K562 (cell line): ENCODE data around the gene ENDOV. TPM values are rescaled to one million over a fixed set of nuclear protein-coding genes. Genes with fewer than 3 reads are reported as not detected.

Experiments used
- ATAC-seq: fragments of 200-7000 bp; cut with Tn5 transposase; 3 replicates; pipeline ENCODE4 v1.9.1; 2020; ENCODE audit warnings: moderate library complexity
- BruUV-seq: library from RNA; stranded (reverse); fragments of 400-500 nt; replicated peaks from 2 replicates; lab custom pipeline; 2021; lab: Mats Ljungman, UMichigan
- CTCF ChIA-PET: fragments of 300-600 bp; formaldehyde crosslinking; extraction: SDS; loops from one replicate; lab custom pipeline; 2021; ENCODE audit warnings: low intra/inter-chr PET ratio; lab: Yijun Ruan, JAX
- POLR2A ChIA-PET: fragments of 300-600, 350-650 bp; sonication (Branson Sonifier 250); formaldehyde crosslinking; extraction: SDS; loops from one replicate; lab custom pipeline; 2021; ENCODE audit warnings: antibody characterized with exemption, inconsistent platforms; lab: Yijun Ruan, JAX
- DNase-seq, 4 experiments: peaks; one replicate each; pipeline versions ENCODE4 v3.0.0 to v3.0.0-alpha.2; 2011 to 2018; ENCODE audit warnings: low spot score in 3 of 4, mixed read lengths in 3 of 4; ENCODE audit errors: extremely low read depth in 1 of 4
- FAIRE-seq: peaks from 2 replicates; lab custom pipeline; 2011; peaks lifted over from hg19 to GRCh38; lab: Jason Lieb, UNC
- H2AFZ ChIP-seq: 2 replicates; pipeline ENCODE4 v1.6.0; 2011; ENCODE audit warnings: low read depth, low read length, control low read depth, inconsistent platforms
- H3K27ac ChIP-seq: fragments of 200-600 bp; 3 replicates; pipeline ENCODE4 v1.8.0; 2011; ENCODE audit warnings: low read depth, mild to moderate bottlenecking, control low read depth, inconsistent platforms, low read length, moderate library complexity, mixed read lengths; ENCODE audit errors: extremely low read depth
- H3K27me3 ChIP-seq, 2 experiments: fragments of 300-600 bp in 1 of 2; 2 replicates in 1 of 2; 3 replicates in 1 of 2; pipeline versions ENCODE4 v1.6.0 to v1.8.0; 2011; ENCODE audit warnings: inconsistent platforms in 2 of 2, low read length in 2 of 2, mild to moderate bottlenecking in 1 of 2, mixed read lengths in 1 of 2, moderate library complexity in 1 of 2; ENCODE audit not compliant: control insufficient read depth in 2 of 2, insufficient read depth in 2 of 2
- H3K36me3 ChIP-seq: fragments of 300-600 bp; 3 replicates; pipeline ENCODE4 v1.8.0; 2011; ENCODE audit warnings: mild to moderate bottlenecking, low read length, inconsistent platforms; ENCODE audit not compliant: control insufficient read depth, insufficient read depth
- H3K4me1 ChIP-seq, 2 experiments: fragments of 200-600 bp in 1 of 2; replicated peaks in 1 of 2; 2 replicates in 1 of 2; 3 replicates in 1 of 2; pipeline versions ENCODE4 v1.5.1 to v1.8.0; 2011; ENCODE audit warnings: inconsistent platforms in 2 of 2, low read length in 2 of 2, mild to moderate bottlenecking in 1 of 2, mixed read lengths in 1 of 2, moderate library complexity in 1 of 2; ENCODE audit not compliant: control insufficient read depth in 2 of 2, insufficient read depth in 2 of 2
- H3K4me2 ChIP-seq: 2 replicates; pipeline ENCODE4 v1.6.1; 2011; ENCODE audit warnings: low read length, control low read depth, inconsistent platforms, mixed read lengths; ENCODE audit not compliant: insufficient read depth
- H3K4me3 ChIP-seq: fragments of 200-600 bp; sonication (generic), shearing (Covaris generic); 2 replicates; pipeline ENCODE4 v1.5.1; 2016; ENCODE audit warnings: control low read depth, inconsistent platforms
- H3K79me2 ChIP-seq: fragments of 200-600 bp; 3 replicates; pipeline ENCODE4 v1.8.0; 2011; ENCODE audit warnings: low read length, inconsistent platforms; ENCODE audit not compliant: control insufficient read depth, insufficient read depth
- H3K9ac ChIP-seq, 2 experiments: 2 replicates each; pipeline versions ENCODE4 v1.6.0 to v1.6.1; 2011; ENCODE audit warnings: low read depth in 2 of 2, low read length in 2 of 2, control low read depth in 1 of 2, inconsistent platforms in 1 of 2, mild to moderate bottlenecking in 1 of 2, mixed read lengths in 1 of 2; ENCODE audit not compliant: insufficient read depth in 1 of 2
- H3K9me1 ChIP-seq: one replicate; pipeline ENCODE4 v1.6.0; 2011; ENCODE audit warnings: inconsistent platforms, mild to moderate bottlenecking, low read length, moderate library complexity; ENCODE audit not compliant: control insufficient read depth, insufficient read depth
- H3K9me3 ChIP-seq: replicated peaks from 2 replicates; pipeline ENCODE4 v1.5.1; 2011; ENCODE audit warnings: low read depth, low read length, inconsistent platforms; ENCODE audit not compliant: control insufficient read depth, insufficient read depth
- H4K20me1 ChIP-seq: replicated peaks from 2 replicates; pipeline ENCODE4 v1.6.1; 2011; ENCODE audit warnings: low read length, inconsistent platforms, mixed read lengths; ENCODE audit not compliant: control insufficient read depth, insufficient read depth
- ERF ChIP-seq: fragments of 450-650 bp; formaldehyde crosslinking; IDR thresholded peaks from 2 replicates; pipeline ENCODE4 v1.4.0; 2020; ENCODE audit warnings: mild to moderate bottlenecking, mixed read lengths
- HMG20A ChIP-seq: fragments of 450-650 bp; formaldehyde crosslinking; conservative IDR thresholded peaks from 2 replicates; pipeline ENCODE4 v1.4.0; 2020; ENCODE audit warnings: mild to moderate bottlenecking, mixed read lengths
- MAFK ChIP-seq: IDR thresholded peaks from 2 replicates; pipeline ENCODE4 v1.6.1; 2011; ENCODE audit warnings: low read length, improper control_type of control experiment
- NFIC ChIP-seq: fragments of 450-650 bp; IDR thresholded peaks from 2 replicates; pipeline ENCODE4 v1.6.1; 2017; ENCODE audit warnings: mild to moderate bottlenecking, inconsistent platforms
- NR2F6 ChIP-seq: fragments of 450-650 bp; formaldehyde crosslinking; IDR thresholded peaks from 2 replicates; pipeline ENCODE4 v1.4.0; 2020; ENCODE audit warnings: mild to moderate bottlenecking
- POLR3A ChIP-seq: IDR thresholded peaks from 2 replicates; pipeline ENCODE4 v1.6.1; 2011; ENCODE audit warnings: borderline replicate concordance, mild to moderate bottlenecking, moderate library complexity; ENCODE audit not compliant: insufficient read length, insufficient read depth; ENCODE audit errors: extremely low read depth
- SMAD3 ChIP-seq: fragments of 450-650 bp; formaldehyde crosslinking; conservative IDR thresholded peaks from 2 replicates; pipeline ENCODE4 v1.4.0; 2020; ENCODE audit warnings: mild to moderate bottlenecking
- STAT5A ChIP-seq: IDR thresholded peaks from 2 replicates; pipeline ENCODE4 v1.6.1; 2012; ENCODE audit warnings: low read length, inconsistent platforms, borderline replicate concordance
- XRCC4 ChIP-seq: IDR thresholded peaks from one replicate; pipeline ENCODE4 v1.6.1; 2011; ENCODE audit not compliant: insufficient read depth, insufficient read length; ENCODE audit errors: extremely low read depth
- ZBTB8A ChIP-seq: fragments of 450-650 bp; IDR thresholded peaks from 2 replicates; pipeline ENCODE4 v1.6.1; 2018; ENCODE audit warnings: mild to moderate bottlenecking, moderate library complexity; ENCODE audit not compliant: partially characterized antibody
- ZC3H11A ChIP-seq: IDR thresholded peaks from 2 replicates; pipeline ENCODE4 v1.6.1; 2012; ENCODE audit warnings: low read depth, low read length, improper control_type of control experiment
- ZNF780A ChIP-seq: fragments of 250-450 bp; sonication (Bioruptor Pico); IDR thresholded peaks from 2 replicates; pipeline ENCODE4 v1.5.0; 2021; ENCODE audit warnings: mild to moderate bottlenecking
- WGBS: fragments of 100-300 bp; shearing (Covaris generic); methylation state at CpG from one replicate; pipeline ENCODE4 v1.1.6; 2016; ENCODE audit warnings: low coverage, mixed read lengths; ENCODE audit not compliant: insufficient coverage; ENCODE audit errors: missing lambda C conversion rate; 5-methylcytosine and 5-hydroxymethylcytosine counted together
- in situ Hi-C: fragments of 300-500 bp; cut with MboI; formaldehyde crosslinking; loops from 4 replicates; pipeline ENCODE4 v1.15.0; 2018; ENCODE audit warnings: inconsistent platforms, mixed read lengths
- intact Hi-C: fragments of 100-400 bp; cut with micrococcal nuclease; formaldehyde crosslinking; loops from 2 replicates; pipeline ENCODE4 v1.14.2; 2022
- polyA plus RNA-seq, 8 experiments: library from polyadenylated mRNA; depleted of rRNA in 4 of 8; stranded (reverse) in 5 of 8; unstranded in 3 of 8; fragments of >200 nt; fragmentation: Nextera tagmentation in 2 of 8; fragmentation: Illumina TruSeq in 1 of 8; extraction: Ambion mirVana in 2 of 8; extraction: Trizol in 1 of 8; gene quantifications; 2 replicates each; pipeline versions ENCODE4 v1.2.1 to v1.2.3, GENCODE V29; 2011 to 2014; ENCODE audit warnings: inconsistent platforms in 1 of 8, missing spikeins in 1 of 8
- total RNA-seq, 7 experiments: library from RNA; depleted of rRNA in 6 of 7; stranded (reverse); fragments of >200 nt in 6 of 7; fragmentation: Illumina TruSeq in 2 of 7; extraction: Trizol in 2 of 7; gene quantifications; 2 replicates each; pipeline versions ENCODE4 v1.2.1 to v1.2.3, GENCODE V29; 2011 to 2021; ENCODE audit warnings: low replicate concordance in 1 of 7
- TF ChIP-seq, protein P1 (sequence below), 2 experiments: fragments of 450-650 bp in 1 of 2; sonication (generic) in 1 of 2; formaldehyde crosslinking in 1 of 2; IDR thresholded peaks in 1 of 2; conservative IDR thresholded peaks in 1 of 2; 2 replicates each; pipeline versions ENCODE4 v1.6.1 to v1.8.1; 2016 to 2023; ENCODE audit warnings: mild to moderate bottlenecking in 2 of 2, moderate library complexity in 2 of 2, inconsistent platforms in 1 of 2, missing genetic modification reagents in 1 of 2

Gene ENDOV
- total and polyA plus RNA-seq, 9 of the 15 experiments (the other 6 are each of a cell fraction or from before 2014, with no cell fraction given): 1.2 to 8.2 (median 3.7) TPM

GRCh38 chr17:80432350-80432955 is 17.5 kb downstream of the ENDOV start (continued):
- TF ChIP-seq HMG20A (CRISPR knock-in tag): no peak
- no peak for TF ChIP-seq SMAD3 (CRISPR knock-in tag)
- TF ChIP-seq ZNF780A (CRISPR knock-in tag): no peak
- TF ChIP-seq, protein P1, sequence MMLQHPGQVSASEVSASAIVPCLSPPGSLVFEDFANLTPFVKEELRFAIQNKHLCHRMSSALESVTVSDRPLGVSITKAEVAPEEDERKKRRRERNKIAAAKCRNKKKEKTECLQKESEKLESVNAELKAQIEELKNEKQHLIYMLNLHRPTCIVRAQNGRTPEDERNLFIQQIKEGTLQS (IDR thresholded peaks at IDR 0.05): no peak
- TF ChIP-seq, protein P1 (CRISPR knock-in tag; conservative IDR thresholded peaks at IDR 0.05): no peak
- no peak for TF ChIP-seq MAFK
- TF ChIP-seq, all 486 proteins: peak for 0

DNA sequence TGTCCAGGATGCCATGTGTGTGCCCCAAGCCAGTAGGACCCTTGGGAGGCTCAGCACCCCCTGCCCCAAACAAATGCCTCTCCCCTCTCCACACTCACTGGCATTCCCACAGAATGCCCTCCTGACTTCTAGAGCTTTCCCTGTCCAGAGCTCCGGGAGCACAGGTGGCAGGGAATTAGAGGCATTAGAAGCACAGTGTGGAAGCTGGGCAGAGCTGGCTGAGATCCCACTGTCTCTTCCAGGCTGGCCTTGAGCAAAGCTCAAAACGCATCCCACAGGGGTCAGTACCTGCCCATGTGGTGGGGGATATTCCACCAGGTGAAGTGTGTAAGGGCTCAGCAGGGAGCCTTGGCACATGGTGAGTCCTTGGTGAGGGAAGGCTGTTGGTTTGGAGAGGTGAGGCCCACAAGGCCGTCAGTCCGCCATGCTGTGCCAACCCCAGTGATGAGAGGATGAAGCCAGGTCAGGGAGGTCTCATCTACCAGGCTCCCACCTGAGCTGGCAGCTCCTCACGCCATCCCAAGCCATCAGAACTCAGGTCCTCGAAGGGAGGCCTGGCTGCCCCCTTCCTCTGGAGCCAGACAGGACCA is 18.1 kb downstream of the ENDOV start:
- TF ChIP-seq ZBTB8A (no peak), NR2F6 (CRISPR knock-in tag) (no peak), STAT5A (no peak), ERF (CRISPR knock-in tag) (no peak), XRCC4 (no peak), POLR3A (no peak), ZC3H11A (no peak), NFIC (no peak)
- ChIA-PET CTCF (no interaction called here), POLR2A (interaction anchor here (0.6 to 1.2 kb wide), 2 partner anchors 22 to 633 kb away, joined by 3 to 4 read pairs; no protein-coding TSS in a partner anchor)
- BruUV-seq: no TSS peak
- 0% methylated on average over 6 of the region's 6 CpGs for WGBS
- Histone ChIP-seq H3K9ac (no peak overlapping the region), H3K4me1 (peaks cover 0 to 29% of the 10 kb centered on the region in 2 experiments; a peak in 2 of 5 replicates), H3K27ac (no peak overlapping the region), H2AFZ (no peak overlapping the region), H3K9me1 (no peaks in the 10 kb centered on the region), H3K27me3 (peaks cover 31 to 74% of the 10 kb centered on the region in 2 experiments; a peak in 3 of 5 replicates), H3K9me3 (no peaks in the 10 kb centered on the region; the same call in 1 of the 2 replicates), H3K4me2 (no peak overlapping the region), H3K4me3 (no peak overlapping the region), H4K20me1 (peaks cover 19% of the 10 kb centered on the region), H3K36me3 (no peaks in the 10 kb centered on the region), H3K79me2 (no peaks in the 10 kb centered on the region)
- no peak for DNase-seq
- in situ Hi-C loops (no loop called here), intact Hi-C loops (no loop called here)
- ATAC-seq: no peak
- FAIRE-seq: no peak
